ENCODE data around the gene ACTR8. TPM values are rescaled to one million over a fixed set of nuclear protein-coding genes. Genes with fewer than 3 reads are reported as not detected.

The ACTR8 gene
- polyA plus RNA-seq, 1 experiment, result 33.0 TPM

GRCh38 chr3:53818221-53819162, 63.5 kb downstream of the ACTR8 start:
- Histone ChIP-seq H3K36me3 (ENCODE audit: control insufficient read depth, insufficient read depth, low read length) (no peaks in the 10 kb centered on the region), H3K27me3 (ENCODE audit: control insufficient read depth, insufficient read depth, low read length) (no peaks in the 10 kb centered on the region), H3K4me3 (ENCODE audit: low read depth, low read length) (no peak overlapping the region)
- CTCF ChIA-PET, result no interaction called here
- no peak for TF ChIP-seq CTCF (IDR thresholded peaks at IDR 0.05; ENCODE audit: insufficient read depth, low read depth, low read length)
- POLR2A ChIA-PET, result no interaction called here
- DNase-seq (ENCODE audit: low read depth), result no peak

GRCh38 chr3:53817809-53818208, 64.1 kb downstream of the ACTR8 start:
- no peaks in the 10 kb centered on the region for H3K27me3 ChIP-seq (ENCODE audit: control insufficient read depth, insufficient read depth, low read length)
- H3K36me3 ChIP-seq (ENCODE audit: control insufficient read depth, insufficient read depth, low read length), result no peaks in the 10 kb centered on the region
- TF ChIP-seq CTCF (IDR thresholded peaks at IDR 0.05; ENCODE audit: insufficient read depth, low read depth, low read length), result no peak
- DNase-seq (ENCODE audit: low read depth), result no peak
- CTCF ChIA-PET, result no interaction called here
- POLR2A ChIA-PET, result no interaction called here
- H3K4me3 ChIP-seq (ENCODE audit: low read depth, low read length), result no peak overlapping the region

GRCh38 chr3:53817211-53817610, 64.7 kb downstream of the ACTR8 start:
- CTCF ChIA-PET, result no interaction called here
- no peak for DNase-seq (ENCODE audit: low read depth)
- no peak for TF ChIP-seq CTCF (IDR thresholded peaks at IDR 0.05; ENCODE audit: insufficient read depth, low read depth, low read length)
- H3K36me3 ChIP-seq (ENCODE audit: control insufficient read depth, insufficient read depth, low read length), result no peaks in the 10 kb centered on the region
- no peak overlapping the region for H3K4me3 ChIP-seq (ENCODE audit: low read depth, low read length)
- no peaks in the 10 kb centered on the region for H3K27me3 ChIP-seq (ENCODE audit: control insufficient read depth, insufficient read depth, low read length)
- POLR2A ChIA-PET, result no interaction called here

Other genes with a start within 250 kb of the ACTR8 start
- 0.13 and 0.18 TPM in 2 replicates for gene CHDH, start 35.7 kb downstream of the ACTR8 start, polyA plus RNA-seq (2011; rRNA removed)
- gene IL17RB, start 35.6 kb downstream of the ACTR8 start, polyA plus RNA-seq (2011; rRNA removed), result 0.33 and 0.36 TPM in 2 replicates
- gene SELENOK, start 9.7 kb upstream of the ACTR8 start, polyA plus RNA-seq (2011; rRNA removed), result 20.3 and 37.0 TPM in 2 replicates
- 0.56 and 0.81 TPM in 2 replicates for gene CACNA2D3, start 240.4 kb upstream of the ACTR8 start, polyA plus RNA-seq (2011; rRNA removed)